AG04449 (cell line): ENCODE data around the gene ARHGEF11.
"Not testable (repeated sequence)": the region's sequence is repeated elsewhere in the genome, so short reads cannot be mapped to it uniquely, and the experiment has no call there.

Experiments
- CTCF ChIA-PET: fragments of 350-600 bp; formaldehyde crosslinking; extraction: SDS; loops from one replicate; lab custom pipeline; 2021; ENCODE audit warnings: antibody characterized with exemption; lab: Yijun Ruan, JAX
- POLR2A ChIA-PET: fragments of 400-600, 350-600 bp; formaldehyde crosslinking; extraction: SDS; loops from one replicate; lab custom pipeline; 2020; ENCODE audit warnings: antibody characterized with exemption, inconsistent platforms; lab: Yijun Ruan, JAX
- DNase-seq: peaks from one replicate; pipeline ENCODE4 v3.0.0-alpha.2; 2010; ENCODE audit warnings: low read depth, low spot score
- H3K4me3 ChIP-seq: 2 replicates; pipeline ENCODE4 v1.5.1; 2011; ENCODE audit warnings: low read depth, mild to moderate bottlenecking, control low read depth, low read length
- TF ChIP-seq, protein P1 (sequence below): IDR thresholded peaks from one replicate; pipeline ENCODE4 v1.5.1; 2011; ENCODE audit warnings: mild to moderate bottlenecking, moderate library complexity, low read length, control low read depth, inconsistent platforms; ENCODE audit not compliant: insufficient read depth; ENCODE audit errors: missing control alignments

Gene ARHGEF11

DNA sequence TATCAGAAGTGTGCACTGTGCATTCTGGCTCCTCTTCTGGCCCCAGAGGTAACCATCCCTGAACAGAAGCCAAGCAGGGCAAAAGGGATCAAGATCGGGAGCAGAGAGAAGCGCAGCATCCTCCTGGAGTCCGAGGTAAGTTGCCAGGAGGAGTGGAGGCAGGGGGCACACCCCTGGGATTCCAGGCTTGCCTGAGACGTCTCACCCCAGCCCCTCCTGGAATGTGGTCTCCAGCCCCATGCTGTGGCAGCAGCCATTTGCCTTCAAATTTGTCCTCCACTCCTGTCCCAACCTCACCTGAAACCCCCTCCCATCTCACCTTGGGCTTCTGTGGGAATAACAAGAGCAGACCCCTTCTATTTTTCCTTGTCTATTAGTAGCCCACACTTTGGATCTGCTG, 115.1 kb downstream of the ARHGEF11 start:
- ChIA-PET CTCF (interaction anchor here (2.3 to 12.0 kb wide), 4 partner anchors 11 to 203 kb away, joined by 7 to 678 read pairs (median 60); partner anchors contain the start of genes ISG20L2, LRRC71, METTL25B and PEAR1), POLR2A (no interaction called here)
- DNase-seq, result no peak
- TF ChIP-seq, protein P1, sequence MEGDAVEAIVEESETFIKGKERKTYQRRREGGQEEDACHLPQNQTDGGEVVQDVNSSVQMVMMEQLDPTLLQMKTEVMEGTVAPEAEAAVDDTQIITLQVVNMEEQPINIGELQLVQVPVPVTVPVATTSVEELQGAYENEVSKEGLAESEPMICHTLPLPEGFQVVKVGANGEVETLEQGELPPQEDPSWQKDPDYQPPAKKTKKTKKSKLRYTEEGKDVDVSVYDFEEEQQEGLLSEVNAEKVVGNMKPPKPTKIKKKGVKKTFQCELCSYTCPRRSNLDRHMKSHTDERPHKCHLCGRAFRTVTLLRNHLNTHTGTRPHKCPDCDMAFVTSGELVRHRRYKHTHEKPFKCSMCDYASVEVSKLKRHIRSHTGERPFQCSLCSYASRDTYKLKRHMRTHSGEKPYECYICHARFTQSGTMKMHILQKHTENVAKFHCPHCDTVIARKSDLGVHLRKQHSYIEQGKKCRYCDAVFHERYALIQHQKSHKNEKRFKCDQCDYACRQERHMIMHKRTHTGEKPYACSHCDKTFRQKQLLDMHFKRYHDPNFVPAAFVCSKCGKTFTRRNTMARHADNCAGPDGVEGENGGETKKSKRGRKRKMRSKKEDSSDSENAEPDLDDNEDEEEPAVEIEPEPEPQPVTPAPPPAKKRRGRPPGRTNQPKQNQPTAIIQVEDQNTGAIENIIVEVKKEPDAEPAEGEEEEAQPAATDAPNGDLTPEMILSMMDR, result no peak
- no peak overlapping the region for H3K4me3 ChIP-seq

DNA sequence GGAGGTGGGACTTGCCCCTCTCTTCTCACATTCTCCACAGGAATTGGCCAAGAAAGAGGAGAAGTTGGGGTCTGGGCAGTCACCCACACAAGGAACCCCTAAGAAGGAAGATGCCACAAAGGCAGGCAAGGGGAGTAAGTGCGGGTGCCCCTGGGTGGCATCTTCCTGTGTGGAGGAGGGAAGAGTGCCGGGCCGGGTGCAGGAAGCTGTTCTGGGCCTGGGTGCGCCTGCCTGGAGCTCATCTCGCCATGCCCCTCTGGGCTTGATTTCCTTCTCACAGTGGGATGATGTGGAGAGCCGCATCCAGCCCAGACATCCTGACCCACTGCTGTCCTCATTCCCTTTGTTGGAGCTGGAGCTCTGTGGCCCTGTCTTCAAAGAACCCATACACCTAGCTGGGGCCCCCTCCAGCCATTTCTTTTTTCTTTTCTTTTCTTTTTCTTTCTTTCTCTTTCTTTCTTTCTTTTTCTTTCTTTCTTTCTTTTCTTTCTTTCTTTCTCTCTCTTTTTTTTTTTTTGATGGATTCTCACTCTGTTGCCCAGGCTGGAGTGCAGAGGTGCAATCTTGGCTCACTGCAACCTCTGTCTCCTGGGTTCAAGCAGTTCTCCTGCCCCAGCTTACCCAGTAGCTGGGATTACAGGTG, 115.8 kb downstream of the ARHGEF11 start:
- ChIA-PET POLR2A (no interaction called here), CTCF (interaction anchor here (1.8 to 12.0 kb wide), 8 partner anchors 10 to 270 kb away, joined by 4 to 678 read pairs (median 60); partner anchors contain the start of genes ISG20L2, METTL25B and PEAR1)
- TF ChIP-seq, protein P1, result no peak
- no peak for DNase-seq
- H3K4me3 ChIP-seq, result no peak overlapping the region

DNA sequence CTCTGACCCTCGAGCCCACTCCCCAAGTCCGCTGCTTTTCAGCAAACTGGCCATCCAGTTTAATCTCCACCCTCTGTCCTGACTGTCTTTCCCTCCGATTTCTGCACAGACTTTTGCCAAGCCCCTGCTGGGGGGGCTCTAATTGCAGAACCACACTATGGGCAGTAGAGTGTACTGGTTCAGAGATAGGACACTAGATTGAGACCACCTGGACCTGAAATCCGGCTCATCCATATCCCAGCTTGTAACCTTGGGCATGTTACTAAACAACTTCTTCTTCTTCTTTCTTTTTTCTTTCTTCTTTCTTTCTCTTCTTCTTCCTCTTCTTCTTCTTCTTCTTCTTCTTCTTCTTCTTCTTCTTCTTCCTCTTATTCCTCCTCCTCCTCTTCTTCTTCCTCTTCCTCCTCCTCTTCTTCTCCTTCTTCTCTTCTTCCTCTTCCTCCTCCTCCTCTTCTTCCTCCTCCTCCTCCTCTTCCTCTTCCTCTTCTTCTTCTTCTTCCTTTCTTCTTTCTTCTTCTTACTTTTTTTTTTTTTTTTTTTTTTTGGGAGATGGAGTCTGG, 117.4 kb downstream of the ARHGEF11 start:
- TF ChIP-seq, protein P1, result no peak
- H3K4me3 ChIP-seq, result peak overlapping the region; percentile 55; the same call in 1 of the 2 replicates
- no peak for DNase-seq
- CTCF ChIA-PET, result interaction anchor here (0.6 to 12.0 kb wide), 45 partner anchors 9 to 300 kb away, joined by 3 to 678 read pairs (median 5); partner anchors contain the start of genes INSRR, ISG20L2, METTL25B and NTRK1
- POLR2A ChIA-PET, result interaction anchor here (0.5 to 1.1 kb wide), 2 partner anchors 129 to 200 kb away, joined by 3 read pairs; partner anchors contain the start of genes ISG20L2 and METTL25B

DNA sequence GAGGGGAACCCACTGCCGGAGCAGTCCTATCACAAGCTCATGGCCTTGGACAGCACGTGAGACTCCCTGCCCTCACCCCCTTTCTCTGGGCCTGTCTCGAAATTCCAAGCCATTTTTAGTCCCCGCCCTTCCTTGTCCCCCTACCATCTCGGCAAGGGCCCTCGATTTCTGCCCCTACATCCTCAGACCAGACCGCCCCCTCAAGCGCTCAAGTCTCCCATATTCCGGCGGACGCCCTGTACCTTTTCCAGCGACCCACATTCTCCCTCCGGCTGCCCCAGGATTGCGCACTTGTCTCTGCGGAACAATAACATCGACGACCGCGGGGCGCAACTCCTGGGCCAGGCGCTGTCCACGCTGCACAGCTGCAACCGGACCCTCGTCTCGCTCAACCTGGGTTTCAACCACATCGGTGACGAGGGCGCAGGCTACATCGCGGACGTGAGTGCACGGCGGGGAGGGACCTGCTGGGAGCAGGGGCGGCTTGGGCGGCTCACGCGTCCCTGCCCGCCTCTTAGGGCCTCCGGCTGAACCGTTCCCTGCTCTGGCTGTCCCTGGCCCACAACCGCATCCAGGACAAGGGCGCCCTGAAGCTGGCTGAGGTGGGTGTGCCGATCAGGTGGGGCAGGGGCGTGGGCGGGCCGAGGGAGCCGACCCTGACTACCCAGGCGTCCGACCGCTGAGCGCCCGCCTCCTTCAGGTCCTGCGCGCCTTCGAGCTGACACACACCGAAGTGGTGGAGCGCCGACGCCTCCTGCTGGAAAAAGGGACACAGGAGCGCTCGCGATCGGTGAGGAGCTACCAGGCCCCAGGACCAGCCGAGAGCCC, 118.1 kb downstream of the ARHGEF11 start:
- POLR2A ChIA-PET, result interaction anchor here (0.5 to 1.1 kb wide), 2 partner anchors 129 to 200 kb away, joined by 3 read pairs; partner anchors contain the start of genes ISG20L2 and METTL25B
- TF ChIP-seq, protein P1, result peak; percentile 94
- DNase-seq, result no peak
- CTCF ChIA-PET, result interaction anchor here (0.6 to 12.0 kb wide), 47 partner anchors 8 to 300 kb away, joined by 3 to 678 read pairs (median 4); partner anchors contain the start of genes INSRR, ISG20L2, METTL25B and NTRK1
- peak overlapping the region; percentile 55 for H3K4me3 ChIP-seq

DNA sequence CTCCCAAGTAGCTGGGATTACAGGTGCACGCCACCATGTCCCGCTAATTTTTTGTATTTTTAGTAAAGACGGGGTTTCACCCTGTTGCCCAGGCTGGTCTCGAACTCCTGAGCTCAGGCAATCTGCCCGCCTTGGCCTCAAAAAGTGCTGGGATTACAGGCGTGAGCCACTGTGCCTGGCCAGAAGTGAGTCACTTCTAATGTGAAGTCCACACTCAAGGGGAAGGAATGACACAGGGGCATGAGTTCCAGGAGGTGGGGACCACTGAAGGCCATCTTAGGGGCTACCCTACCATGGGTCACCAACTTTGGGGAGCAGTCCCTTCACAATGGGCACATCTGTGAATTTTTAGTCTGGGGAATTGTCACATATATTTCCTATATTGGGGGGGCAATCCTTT, 118.8 kb downstream of the ARHGEF11 start:
- DNase-seq, POLR2A ChIA-PET, H3K4me3 ChIP-seq: not testable (repeated sequence)
- CTCF ChIA-PET, result interaction anchor here (1.0 to 12.0 kb wide), 22 partner anchors 10 to 267 kb away, joined by 3 to 678 read pairs (median 12); partner anchors contain the start of genes INSRR, ISG20L2, METTL25B and NTRK1

DNA sequence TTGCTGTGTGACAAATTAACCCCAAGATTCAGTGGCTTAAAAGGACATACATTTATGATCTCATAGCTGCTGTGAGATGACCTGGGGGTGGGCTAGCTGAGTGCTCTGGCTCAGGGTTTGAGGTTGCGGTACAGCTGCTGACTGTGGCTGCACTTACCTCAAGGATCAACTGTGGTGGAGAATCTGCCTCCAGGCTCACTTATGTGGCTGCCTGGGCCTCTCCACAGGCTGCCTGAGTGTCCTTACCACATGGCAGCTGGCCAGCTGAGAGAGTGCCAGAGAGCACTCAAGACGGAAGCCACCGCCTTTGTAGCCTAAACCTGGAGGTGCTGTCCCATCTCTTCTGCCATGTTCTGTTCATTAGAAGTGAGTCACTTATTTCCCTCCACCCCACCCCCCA, 119.4 kb downstream of the ARHGEF11 start:
- POLR2A ChIA-PET, result no interaction called here
- CTCF ChIA-PET, result interaction anchor here (0.9 to 12.0 kb wide), 17 partner anchors 10 to 267 kb away, joined by 3 to 678 read pairs (median 20); partner anchors contain the start of genes INSRR, ISG20L2, METTL25B and NTRK1
- DNase-seq, result no peak
- H3K4me3 ChIP-seq, result no peak overlapping the region
- TF ChIP-seq, protein P1, result no peak
